GM12872 (cell line): ENCODE data around the gene LYSMD1.

Experiments
- CTCF ChIP-seq: IDR thresholded peaks from 3 replicates; pipeline ENCODE4 v1.5.1; 2011; ENCODE audit warnings: low read depth, mild to moderate bottlenecking, low read length, moderate library complexity; ENCODE audit not compliant: insufficient read depth

Gene LYSMD1

GRCh38 chr1:151147132-151147503 is 18.6 kb downstream of the LYSMD1 start:
- no peak for TF ChIP-seq CTCF

- TF ChIP-seq CTCF, result no peak
Observed at GRCh38 chr1:151146412-151147131, 19.1 kb downstream of the LYSMD1 start, which contains the start of gene SEMA6C. TSS of gene SEMA6C (minus strand) at chr1:151146631. CDS start at chr1:151142621, 4,010 bp downstream.

GRCh38 chr1:151146072-151146411 is 19.7 kb downstream of the LYSMD1 start:
- TF ChIP-seq CTCF, result no peak

GRCh38 chr1:151145304-151146071 is 20.2 kb downstream of the LYSMD1 start:
- TF ChIP-seq CTCF, result no peak

GRCh38 chr1:151144474-151145303 is 21.0 kb downstream of the LYSMD1 start:
- no peak for TF ChIP-seq CTCF

GRCh38 chr1:151143986-151144385 is 21.7 kb downstream of the LYSMD1 start:
- no peak for TF ChIP-seq CTCF

GRCh38 chr1:151143057-151143435 is 22.7 kb downstream of the LYSMD1 start:
- TF ChIP-seq CTCF, result no peak
